Epithelial cell of proximal tubule (primary cell): ENCODE measurements around the gene SLC5A6. TPM values are rescaled to one million over a fixed set of nuclear protein-coding genes. Genes with fewer than 3 reads are reported as not detected.

Experiments used
- DNase-seq: peaks from one replicate; pipeline ENCODE4 v3.0.0-alpha.2; 2011; ENCODE audit warnings: low read depth
- H3K4me3 ChIP-seq: 2 replicates; pipeline ENCODE4 v1.5.1; 2011; ENCODE audit warnings: low read depth, mild to moderate bottlenecking, low read length
- CTCF ChIP-seq: conservative IDR thresholded peaks from 2 replicates; pipeline ENCODE4 v1.5.1; 2012; ENCODE audit warnings: low read depth, mild to moderate bottlenecking, low read length
- total RNA-seq: library from RNA; depleted of rRNA; stranded (reverse); fragments of >200 nt; gene quantifications from 2 replicates; pipeline ENCODE4 v1.2.3, GENCODE V29; 2015

Gene SLC5A6
- total RNA-seq, 1 donor from 2014 or later = 51.5 TPM

- no peak for TF ChIP-seq CTCF
- no peak for DNase-seq
- no peak overlapping the region for H3K4me3 ChIP-seq
Observed at GRCh38 chr2:27175330-27175729, 36.7 kb downstream of the SLC5A6 start.

- H3K4me3 ChIP-seq = no peak overlapping the region
- TF ChIP-seq CTCF = no peak
- no peak for DNase-seq
Observed at GRCh38 chr2:27174638-27175037, 37.4 kb downstream of the SLC5A6 start.

GRCh38 chr2:27171351-27171848 lies 40.7 kb downstream of the SLC5A6 start:
- DNase-seq = no peak
- TF ChIP-seq CTCF = no peak
- H3K4me3 ChIP-seq = no peak overlapping the region

- no peak for TF ChIP-seq CTCF
- DNase-seq = no peak
Observed at GRCh38 chr2:27170581-27171337, 41.3 kb downstream of the SLC5A6 start.

GRCh38 chr2:27164960-27165763 lies 46.9 kb downstream of the SLC5A6 start:
- no peak for TF ChIP-seq CTCF
- H3K4me3 ChIP-seq = no peak overlapping the region
- DNase-seq = no peak

More at GRCh38 chr2:27170581-27171337, 41.3 kb downstream of the SLC5A6 start:
- H3K4me3 ChIP-seq = no peak overlapping the region

- DNase-seq = no peak
- H3K4me3 ChIP-seq = no peak overlapping the region
- no peak for TF ChIP-seq CTCF
Observed at GRCh38 chr2:27162151-27163121, 49.6 kb downstream of the SLC5A6 start.
